Liver (tissue), 9 donors: Measurements from ENCODE around the gene RORC. TPM values are rescaled to one million over a fixed set of nuclear protein-coding genes. Genes with fewer than 3 reads are reported as not detected.

Experiments
- DNase-seq: peaks from one replicate; pipeline ENCODE4 v3.0.0-alpha.2; 2017; ENCODE audit warnings: low spot score
- H3K27ac ChIP-seq, 2 donors: one replicate each; pipeline ENCODE4 v1.7.0; 2013; ENCODE audit warnings: inconsistent platforms in 2 of 2, low read length in 2 of 2, control low read depth in 1 of 2, low read depth in 1 of 2, mild to moderate bottlenecking in 1 of 2
- H3K27me3 ChIP-seq, 4 donors: one replicate each; pipeline versions ENCODE4 v1.6.1 to v1.7.0; 2013; ENCODE audit warnings: low read length in 3 of 4, inconsistent platforms in 1 of 4, mild to moderate bottlenecking in 1 of 4, moderate library complexity in 1 of 4; ENCODE audit not compliant: control insufficient read depth in 4 of 4, insufficient read depth in 4 of 4
- H3K36me3 ChIP-seq, 4 donors: one replicate each; pipeline versions ENCODE4 v1.6.1 to v1.7.0; 2013; ENCODE audit warnings: low read length in 3 of 4, mild to moderate bottlenecking in 3 of 4, low read depth in 1 of 4, moderate library complexity in 1 of 4; ENCODE audit not compliant: control insufficient read depth in 4 of 4, insufficient read depth in 3 of 4
- H3K4me1 ChIP-seq, 4 donors: one replicate each; pipeline versions ENCODE4 v1.6.1 to v1.7.0; 2013; ENCODE audit warnings: low read length in 3 of 4, mild to moderate bottlenecking in 3 of 4, moderate library complexity in 1 of 4; ENCODE audit not compliant: control insufficient read depth in 4 of 4, insufficient read depth in 4 of 4
- H3K4me3 ChIP-seq, 3 donors: one replicate each; pipeline versions ENCODE4 v1.6.1 to v1.7.0; 2013; ENCODE audit warnings: low read length in 3 of 3, control low read depth in 1 of 3, low read depth in 1 of 3, mild to moderate bottlenecking in 1 of 3
- H3K9ac ChIP-seq, 2 donors: one replicate each; pipeline ENCODE4 v1.7.0; 2013; ENCODE audit warnings: low read length in 2 of 2, mild to moderate bottlenecking in 2 of 2, moderate library complexity in 2 of 2, control low read depth in 1 of 2, low read depth in 1 of 2
- H3K9me3 ChIP-seq, 4 donors: one replicate each; pipeline versions ENCODE4 v1.6.1 to v1.7.0; 2013; ENCODE audit warnings: low read length in 3 of 4; ENCODE audit not compliant: control insufficient read depth in 4 of 4
- EGR1 ChIP-seq, 2 donors: IDR thresholded peaks; 2 replicates each; pipeline ENCODE4 v1.6.1; 2016 to 2018; ENCODE audit warnings: antibody characterized with exemption in 2 of 2, low read depth in 2 of 2
- FOXA1 ChIP-seq: IDR thresholded peaks from 2 replicates; pipeline ENCODE4 v1.6.1; 2016; ENCODE audit warnings: antibody characterized with exemption
- FOXA2 ChIP-seq: IDR thresholded peaks from 2 replicates; pipeline ENCODE4 v1.6.1; 2016; ENCODE audit warnings: antibody characterized with exemption
- GABPA ChIP-seq, 2 donors: IDR thresholded peaks in 1 of 2; conservative IDR thresholded peaks in 1 of 2; 2 replicates each; pipeline ENCODE4 v1.6.1; 2016; ENCODE audit warnings: antibody characterized with exemption in 2 of 2, mild to moderate bottlenecking in 1 of 2, moderate library complexity in 1 of 2
- HNF4A ChIP-seq, 2 donors: conservative IDR thresholded peaks; 2 replicates each; pipeline ENCODE4 v1.6.1; 2016; ENCODE audit warnings: antibody characterized with exemption in 2 of 2, mild to moderate bottlenecking in 2 of 2
- HNF4G ChIP-seq: IDR thresholded peaks from 2 replicates; pipeline ENCODE4 v1.6.1; 2016; ENCODE audit warnings: antibody characterized with exemption
- JUND ChIP-seq, 2 donors: IDR thresholded peaks; 2 replicates each; pipeline ENCODE4 v1.6.1; 2016; ENCODE audit warnings: antibody characterized with exemption in 2 of 2
- NR2F2 ChIP-seq: IDR thresholded peaks from 2 replicates; pipeline ENCODE4 v1.6.1; 2016; ENCODE audit warnings: antibody characterized with exemption
- RAD21 ChIP-seq, 2 donors: IDR thresholded peaks; 2 replicates each; pipeline ENCODE4 v1.6.1; 2016; ENCODE audit warnings: antibody characterized with exemption in 2 of 2, mild to moderate bottlenecking in 2 of 2
- REST ChIP-seq: IDR thresholded peaks from 2 replicates; pipeline ENCODE4 v1.6.1; 2016; ENCODE audit warnings: antibody characterized with exemption, mild to moderate bottlenecking
- RXRA ChIP-seq, 2 donors: IDR thresholded peaks; 2 replicates each; pipeline ENCODE4 v1.6.1; 2017 to 2018; ENCODE audit warnings: antibody characterized with exemption in 2 of 2, mild to moderate bottlenecking in 1 of 2
- SP1 ChIP-seq: IDR thresholded peaks from 2 replicates; pipeline ENCODE4 v1.6.1; 2018; ENCODE audit warnings: antibody characterized with exemption, mild to moderate bottlenecking
- TAF1 ChIP-seq: conservative IDR thresholded peaks from 2 replicates; pipeline ENCODE4 v1.6.1; 2016; ENCODE audit warnings: antibody characterized with exemption, mild to moderate bottlenecking
- YY1 ChIP-seq: IDR thresholded peaks from 2 replicates; pipeline ENCODE4 v1.6.1; 2016; ENCODE audit warnings: antibody characterized with exemption, mild to moderate bottlenecking
- WGBS: extraction: QIAGEN DNeasy Blood & Tissue Kit; methylation state at CpG from one replicate; pipeline ENCODE4 v1.1.7; 2013; 5-methylcytosine and 5-hydroxymethylcytosine counted together
- polyA plus RNA-seq, 2 donors: library from polyadenylated mRNA; stranded (reverse) in 1 of 2; unstranded in 1 of 2; fragments of 200-250 nt in 1 of 2; fragments of >200 nt in 1 of 2; fragmentation: Nextera tagmentation in 1 of 2; extraction: Ambion mirVana in 1 of 2; gene quantifications; one replicate each; pipeline versions ENCODE4 v1.2.1 to v1.2.3, GENCODE V29; 2013 to 2015
- total RNA-seq, 2 donors: library from RNA; depleted of rRNA; stranded (reverse); fragments of >200 nt; gene quantifications; one replicate each; pipeline ENCODE4 v1.2.3, GENCODE V29; 2014
- TF ChIP-seq, protein P1 (sequence below): IDR thresholded peaks from 2 replicates; pipeline ENCODE4 v1.6.1; 2016; ENCODE audit warnings: antibody characterized with exemption
- TF ChIP-seq, protein P2 (sequence below): IDR thresholded peaks from 2 replicates; pipeline ENCODE4 v1.6.1; 2016; ENCODE audit warnings: antibody characterized with exemption
- TF ChIP-seq, protein P3 (sequence below): fragments of 150-350 bp; IDR thresholded peaks from 2 replicates; pipeline ENCODE4 v1.5.1; 2017; ENCODE audit warnings: improper control_type of control experiment, low read depth, low read length; ENCODE audit not compliant: missing input control
- TF ChIP-seq, protein P4 (sequence below): IDR thresholded peaks from 2 replicates; pipeline ENCODE4 v1.6.1; 2016; ENCODE audit warnings: antibody characterized with exemption
- donor health status: healthy.
- donor health status: healthy.
- donor health status: healthy.
- donor health status: healthy.
- donor health status: healthy.

The RORC gene
- total and polyA plus RNA-seq, 4 donors = 2.9 to 59.2 (median 13.0) TPM

GRCh38 chr1:151852733-151853132 lies 21.1 kb upstream of the RORC start:
- no peak overlapping the region for H3K4me3 ChIP-seq
- DNase-seq = no peak
- H3K27me3 ChIP-seq = no peaks in the 10 kb centered on the region
- no peak overlapping the region for H3K9ac ChIP-seq
- no peaks in the 10 kb centered on the region for H3K36me3 ChIP-seq
- TF ChIP-seq EGR1 (IDR thresholded peaks at IDR 0.05; ENCODE audit: low read depth in 2 of 2) (no peak), RAD21 (IDR thresholded peaks at IDR 0.05) (no peak), YY1 (no peak), REST (no peak), JUND (IDR thresholded peaks at IDR 0.05) (no peak), HNF4A (conservative IDR thresholded peaks at IDR 0.05) (no peak), GABPA (IDR thresholded peaks at IDR 0.05 in 1 of 2, conservative IDR thresholded peaks at IDR 0.05 in 1 of 2) (no peak), TAF1 (no peak), SP1 (no peak), RXRA (IDR thresholded peaks at IDR 0.05) (no peak), NR2F2 (no peak)
- TF ChIP-seq, protein P1, sequence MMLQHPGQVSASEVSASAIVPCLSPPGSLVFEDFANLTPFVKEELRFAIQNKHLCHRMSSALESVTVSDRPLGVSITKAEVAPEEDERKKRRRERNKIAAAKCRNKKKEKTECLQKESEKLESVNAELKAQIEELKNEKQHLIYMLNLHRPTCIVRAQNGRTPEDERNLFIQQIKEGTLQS = no peak
- TF ChIP-seq, protein P2, sequence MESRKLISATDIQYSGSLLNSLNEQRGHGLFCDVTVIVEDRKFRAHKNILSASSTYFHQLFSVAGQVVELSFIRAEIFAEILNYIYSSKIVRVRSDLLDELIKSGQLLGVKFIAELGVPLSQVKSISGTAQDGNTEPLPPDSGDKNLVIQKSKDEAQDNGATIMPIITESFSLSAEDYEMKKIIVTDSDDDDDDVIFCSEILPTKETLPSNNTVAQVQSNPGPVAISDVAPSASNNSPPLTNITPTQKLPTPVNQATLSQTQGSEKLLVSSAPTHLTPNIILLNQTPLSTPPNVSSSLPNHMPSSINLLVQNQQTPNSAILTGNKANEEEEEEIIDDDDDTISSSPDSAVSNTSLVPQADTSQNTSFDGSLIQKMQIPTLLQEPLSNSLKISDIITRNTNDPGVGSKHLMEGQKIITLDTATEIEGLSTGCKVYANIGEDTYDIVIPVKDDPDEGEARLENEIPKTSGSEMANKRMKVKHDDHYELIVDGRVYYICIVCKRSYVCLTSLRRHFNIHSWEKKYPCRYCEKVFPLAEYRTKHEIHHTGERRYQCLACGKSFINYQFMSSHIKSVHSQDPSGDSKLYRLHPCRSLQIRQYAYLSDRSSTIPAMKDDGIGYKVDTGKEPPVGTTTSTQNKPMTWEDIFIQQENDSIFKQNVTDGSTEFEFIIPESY = no peak
- WGBS = 95% methylated on average over 4 of the region's 4 CpGs
- no peaks in the 10 kb centered on the region for H3K9me3 ChIP-seq
- no peak overlapping the region for H3K27ac ChIP-seq
- peaks cover 0 to 4% (median 0%) of the 10 kb centered on the region in 4 donors for H3K4me1 ChIP-seq

GRCh38 chr1:151851886-151852285 lies 20.3 kb upstream of the RORC start:
- H3K4me3 ChIP-seq = no peak overlapping the region
- H3K4me1 ChIP-seq = peaks cover 0 to 4% (median 0%) of the 10 kb centered on the region in 4 donors
- H3K27me3 ChIP-seq = no peaks in the 10 kb centered on the region
- no peak overlapping the region for H3K9ac ChIP-seq
- no peaks in the 10 kb centered on the region for H3K36me3 ChIP-seq
- no peaks in the 10 kb centered on the region for H3K9me3 ChIP-seq
- WGBS = 85% methylated on average over 8 of the region's 8 CpGs
- H3K27ac ChIP-seq = no peak overlapping the region
- no peak for DNase-seq
- TF ChIP-seq FOXA2 (no peak), HNF4G (no peak), GABPA (IDR thresholded peaks at IDR 0.05 in 1 of 2, conservative IDR thresholded peaks at IDR 0.05 in 1 of 2) (no peak), REST (no peak), TAF1 (no peak), RXRA (IDR thresholded peaks at IDR 0.05) (no peak), JUND (IDR thresholded peaks at IDR 0.05) (no peak), HNF4A (conservative IDR thresholded peaks at IDR 0.05) (no peak), NR2F2 (no peak), FOXA1 (no peak), EGR1 (IDR thresholded peaks at IDR 0.05; ENCODE audit: low read depth in 2 of 2) (no peak), YY1 (no peak)
- TF ChIP-seq, protein P1 = no peak
- TF ChIP-seq, protein P2 = no peak
- TF ChIP-seq, protein P3, sequence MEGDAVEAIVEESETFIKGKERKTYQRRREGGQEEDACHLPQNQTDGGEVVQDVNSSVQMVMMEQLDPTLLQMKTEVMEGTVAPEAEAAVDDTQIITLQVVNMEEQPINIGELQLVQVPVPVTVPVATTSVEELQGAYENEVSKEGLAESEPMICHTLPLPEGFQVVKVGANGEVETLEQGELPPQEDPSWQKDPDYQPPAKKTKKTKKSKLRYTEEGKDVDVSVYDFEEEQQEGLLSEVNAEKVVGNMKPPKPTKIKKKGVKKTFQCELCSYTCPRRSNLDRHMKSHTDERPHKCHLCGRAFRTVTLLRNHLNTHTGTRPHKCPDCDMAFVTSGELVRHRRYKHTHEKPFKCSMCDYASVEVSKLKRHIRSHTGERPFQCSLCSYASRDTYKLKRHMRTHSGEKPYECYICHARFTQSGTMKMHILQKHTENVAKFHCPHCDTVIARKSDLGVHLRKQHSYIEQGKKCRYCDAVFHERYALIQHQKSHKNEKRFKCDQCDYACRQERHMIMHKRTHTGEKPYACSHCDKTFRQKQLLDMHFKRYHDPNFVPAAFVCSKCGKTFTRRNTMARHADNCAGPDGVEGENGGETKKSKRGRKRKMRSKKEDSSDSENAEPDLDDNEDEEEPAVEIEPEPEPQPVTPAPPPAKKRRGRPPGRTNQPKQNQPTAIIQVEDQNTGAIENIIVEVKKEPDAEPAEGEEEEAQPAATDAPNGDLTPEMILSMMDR = no peak
- TF ChIP-seq, protein P4, sequence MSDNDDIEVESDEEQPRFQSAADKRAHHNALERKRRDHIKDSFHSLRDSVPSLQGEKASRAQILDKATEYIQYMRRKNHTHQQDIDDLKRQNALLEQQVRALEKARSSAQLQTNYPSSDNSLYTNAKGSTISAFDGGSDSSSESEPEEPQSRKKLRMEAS = no peak
